ENCODE results near the gene DCPS.
"Not testable (repeated sequence)": the region's sequence is repeated elsewhere in the genome, so short reads cannot be mapped to it uniquely, and the experiment has no call there.

DCPS gene

GRCh38 chr11:126384449-126385070 is 80.7 kb downstream of the DCPS start:
- DNase-seq (ENCODE audit: low read depth), result no peak

- no peak for DNase-seq (ENCODE audit: low read depth)
Observed at GRCh38 chr11:126385991-126386728, 82.3 kb downstream of the DCPS start.

DNA sequence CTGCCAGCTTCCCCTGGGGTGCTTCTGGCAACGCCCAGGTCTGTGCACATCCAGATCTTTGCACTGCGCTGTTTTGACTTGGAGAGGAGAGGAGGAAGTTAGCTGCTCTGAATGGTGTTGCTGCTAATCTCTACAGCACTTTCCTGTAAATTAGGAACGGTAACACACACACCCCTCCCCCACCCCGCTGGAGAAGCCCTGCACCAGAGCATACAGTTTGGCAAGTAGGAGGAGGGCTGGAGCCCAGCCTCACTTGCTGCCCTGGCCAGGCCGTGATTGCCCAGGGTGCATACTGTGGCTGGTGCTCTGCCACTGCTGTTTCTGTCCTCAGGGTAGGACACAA is 82.8 kb downstream of the DCPS start:
- not testable (repeated sequence) for DNase-seq (ENCODE audit: low read depth)

DNA sequence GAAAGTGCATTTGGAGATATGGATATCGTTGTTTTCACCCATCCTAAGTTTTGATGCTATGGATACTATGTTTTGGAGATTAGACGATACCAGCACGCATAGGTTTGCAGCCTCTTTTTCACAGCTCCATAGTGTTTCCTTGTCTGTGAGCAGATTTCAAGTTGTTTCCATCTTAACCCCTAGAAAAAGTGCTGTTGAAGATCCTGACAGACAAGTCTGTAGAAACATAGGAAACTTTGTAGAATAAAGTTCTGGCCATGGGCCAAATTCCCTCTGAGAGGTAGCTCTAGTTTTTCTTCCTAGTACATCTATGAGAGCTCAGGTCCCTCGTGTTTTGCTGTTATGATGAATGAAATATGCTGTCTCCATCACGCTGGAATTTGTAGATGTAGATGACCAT is 84.0 kb downstream of the DCPS start:
- no peak for DNase-seq (ENCODE audit: low read depth)

DNA sequence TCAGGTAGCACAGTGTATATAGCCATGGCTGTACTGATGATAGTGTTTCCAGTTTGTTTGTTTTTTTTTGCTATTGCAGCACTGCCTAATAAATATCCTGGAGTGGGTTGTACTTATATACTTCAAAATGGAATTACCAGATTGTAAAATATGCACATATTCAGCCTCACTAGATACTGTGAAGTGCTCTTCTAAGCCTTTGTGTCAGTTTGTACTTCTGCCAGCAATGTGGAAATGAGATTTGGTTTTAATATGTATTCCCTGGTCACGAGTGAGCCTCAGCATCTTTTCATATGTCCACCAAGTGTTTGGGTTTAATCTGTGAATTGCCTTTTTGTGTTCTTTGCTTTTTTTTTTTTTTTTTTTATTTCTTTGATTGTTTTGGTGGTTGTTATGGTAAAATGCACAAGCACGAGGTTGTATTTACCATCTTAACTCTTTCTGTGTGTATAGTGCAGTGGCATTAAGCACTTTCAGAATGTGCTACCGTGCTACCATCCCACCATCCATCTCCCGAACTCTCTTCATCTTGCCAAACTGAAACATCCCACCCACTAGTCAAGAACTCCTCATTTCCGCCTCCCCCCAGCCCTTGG is 86.5 kb downstream of the DCPS start:
- DNase-seq (ENCODE audit: low read depth), result no peak

DNA sequence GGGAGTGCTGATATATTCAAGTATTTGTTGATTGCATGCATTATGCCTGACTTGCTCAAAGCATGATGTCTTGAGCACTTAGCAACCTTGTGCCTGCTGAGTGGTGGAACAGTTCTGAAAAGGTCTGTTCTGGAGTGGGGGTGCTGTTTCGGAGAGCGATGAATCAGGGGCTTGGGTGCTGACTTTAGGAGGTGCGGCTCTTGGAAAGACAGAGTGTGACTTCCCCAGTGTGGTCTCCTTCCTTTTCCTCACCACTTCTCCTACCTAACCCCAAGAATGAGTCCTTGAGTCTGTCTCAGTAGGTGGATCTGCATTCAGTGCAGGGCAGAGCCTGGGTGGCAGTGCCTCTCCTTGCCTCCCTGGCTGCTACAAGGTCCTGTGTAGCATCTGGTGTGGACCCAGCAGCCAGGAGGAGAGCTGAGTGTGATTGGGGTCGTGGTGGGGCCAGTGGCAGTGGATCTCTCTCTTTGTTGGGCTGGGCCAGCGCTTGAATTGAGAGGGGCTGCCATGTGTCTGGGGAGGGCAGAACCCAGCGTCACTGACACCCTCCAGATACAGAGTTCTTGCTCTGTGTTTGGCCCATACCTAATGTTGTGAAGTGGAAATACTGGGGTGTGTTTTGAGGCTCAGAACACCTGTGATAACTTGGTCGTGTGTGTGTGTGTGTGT is 87.6 kb downstream of the DCPS start:
- no peak for DNase-seq (ENCODE audit: low read depth)

GRCh38 chr11:126391970-126392632 is 88.2 kb downstream of the DCPS start:
- DNase-seq (ENCODE audit: low read depth), result peak; percentile 25

GRCh38 chr11:126392633-126393013 is 88.8 kb downstream of the DCPS start:
- DNase-seq (ENCODE audit: low read depth), result no peak

DNA sequence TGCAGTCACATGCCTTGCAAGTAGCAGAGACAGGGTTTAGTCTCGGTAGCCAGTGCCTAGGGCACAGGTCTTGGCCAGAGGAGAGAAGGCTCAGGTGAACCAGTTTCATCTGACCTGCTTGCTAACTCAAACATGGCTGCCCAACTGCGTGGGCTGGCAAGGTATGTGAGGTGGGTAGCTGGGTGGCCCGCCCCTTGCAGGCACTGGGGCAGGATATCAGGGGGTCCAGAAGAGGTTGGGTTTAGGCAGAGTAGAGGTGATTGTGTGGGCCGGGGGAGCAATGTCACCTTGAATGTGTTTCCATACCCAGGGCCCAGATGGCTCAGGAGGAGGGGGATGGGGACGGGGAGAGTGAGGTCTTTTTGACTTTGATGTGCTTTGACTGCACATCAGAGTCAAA is 89.3 kb downstream of the DCPS start:
- DNase-seq (ENCODE audit: low read depth), result no peak

- no peak for DNase-seq (ENCODE audit: low read depth)
Observed at GRCh38 chr11:126394036-126394435, 90.2 kb downstream of the DCPS start.

DNA sequence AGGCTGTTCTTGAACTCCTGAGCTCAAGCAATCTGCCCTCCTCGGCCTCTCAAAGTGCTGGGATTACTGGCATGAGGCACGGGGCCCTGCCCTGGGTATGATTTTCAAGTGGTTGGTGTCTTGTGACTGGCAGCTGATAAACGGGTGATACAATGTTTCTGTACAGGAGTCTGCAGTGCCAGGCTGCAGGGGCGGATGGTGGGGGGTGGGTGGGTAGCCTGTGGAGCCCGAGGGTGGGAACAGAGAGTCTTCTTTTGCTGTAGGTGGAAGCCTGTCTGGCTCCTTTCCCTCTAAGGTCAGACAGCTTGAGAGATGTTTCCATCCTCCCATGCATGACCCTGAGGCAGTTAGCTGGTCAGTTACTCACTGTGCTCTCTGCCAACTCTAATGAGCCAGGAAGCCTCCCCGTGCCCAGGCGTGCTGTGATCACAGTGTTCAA is 90.8 kb downstream of the DCPS start:
- DNase-seq (ENCODE audit: low read depth), result not testable (repeated sequence)

Measured in amniotic epithelial cell (primary cell).